G401 (cell line): Measurements from ENCODE around the gene PDE6B. TPM values are rescaled to one million over a fixed set of nuclear protein-coding genes. Genes with fewer than 3 reads are reported as not detected.

ENCODE experiments used
- DNase-seq: peaks from one replicate; pipeline ENCODE4 v3.0.0-alpha.2; 2015; ENCODE audit warnings: low spot score
- in situ Hi-C: cut with HindIII; loops from 2 replicates; pipeline ENCODE4 v1.10.0; 2016; ENCODE audit warnings: low sequenced_read_pairs, mixed read lengths
- total RNA-seq: library from RNA; depleted of rRNA; stranded (reverse); fragments of >200 nt; shearing (Covaris generic); gene quantifications from 2 replicates; pipeline ENCODE4 v1.2.3, GENCODE V29; 2014

Gene PDE6B
- total RNA-seq, 1 experiment from 2014 or later, result 1.0 TPM

DNA sequence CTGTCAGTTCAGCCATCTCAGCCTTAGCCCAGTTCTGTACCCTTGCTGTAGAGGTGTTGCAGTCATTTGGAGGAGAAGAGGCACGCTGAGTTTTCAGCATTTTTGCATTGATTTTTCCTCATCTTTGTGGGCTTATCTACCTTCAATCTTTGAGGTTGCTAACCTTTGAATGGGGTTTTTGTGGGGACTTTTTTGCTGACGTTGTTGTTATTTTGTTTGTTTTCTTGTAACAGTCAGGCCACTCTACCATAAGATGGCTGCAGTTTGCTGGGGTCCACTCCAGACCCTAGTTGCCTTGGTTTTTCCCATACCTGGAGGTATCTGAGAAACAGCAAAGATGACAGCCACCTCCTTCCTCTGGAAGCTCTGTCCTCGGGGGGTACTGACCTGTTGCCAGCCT, 26.4 kb upstream of the PDE6B start:
- in situ Hi-C loops, result no loop called here
- no peak for DNase-seq

DNA sequence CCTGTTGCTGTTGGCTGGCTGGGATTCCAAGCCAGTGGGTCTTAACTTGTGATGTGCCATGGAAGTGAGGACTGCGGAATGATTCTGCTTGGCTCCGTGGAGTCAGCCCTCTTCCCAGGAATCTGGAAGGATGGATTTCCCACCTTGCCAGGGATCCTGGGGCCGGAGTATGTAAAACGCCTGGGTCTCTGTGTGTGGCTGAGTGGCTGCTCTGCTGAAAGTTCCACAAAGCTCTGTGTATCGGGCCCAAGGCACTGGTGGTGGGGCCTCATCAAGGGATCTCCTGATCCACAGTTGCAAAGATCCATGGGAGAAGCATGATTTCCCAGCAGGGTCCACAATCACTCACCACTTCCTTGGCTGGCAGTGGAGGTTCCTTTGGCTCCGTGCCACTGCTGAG, 25.2 kb upstream of the PDE6B start:
- in situ Hi-C loops, result no loop called here
- DNase-seq, result no peak

DNA sequence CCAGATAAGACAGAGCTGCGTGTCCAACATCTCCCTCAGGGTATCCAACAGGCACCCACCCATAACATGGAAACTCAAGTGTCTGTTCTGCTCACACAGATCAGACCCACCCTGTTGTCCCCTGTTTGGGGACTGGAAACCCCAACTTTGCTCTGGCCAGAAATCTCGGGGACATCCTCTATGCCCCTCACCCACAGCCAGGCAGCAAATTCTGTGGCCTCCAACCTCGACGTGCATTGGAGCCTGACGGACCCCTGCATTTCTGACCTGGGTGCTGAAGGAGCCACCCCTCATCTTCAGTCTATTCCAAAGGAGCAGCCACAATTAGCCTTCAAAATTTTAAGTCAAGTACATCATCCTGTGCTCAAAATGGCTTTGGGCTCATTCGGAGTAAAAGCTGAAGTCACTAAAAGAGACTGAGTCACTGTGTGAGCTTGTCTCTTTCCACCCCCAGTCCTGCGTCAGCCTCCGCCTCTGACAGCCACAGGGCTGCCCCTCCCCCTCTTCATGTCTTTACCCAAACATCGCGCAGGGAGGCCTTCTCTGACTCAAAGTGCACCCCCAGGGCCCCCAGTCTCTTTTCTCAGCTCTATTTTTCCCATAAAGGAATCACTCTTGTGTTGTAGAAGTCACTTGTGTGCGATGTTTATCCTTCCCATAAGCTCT, 24.4 kb upstream of the PDE6B start:
- no peak for DNase-seq
- in situ Hi-C loops, result no loop called here

DNA sequence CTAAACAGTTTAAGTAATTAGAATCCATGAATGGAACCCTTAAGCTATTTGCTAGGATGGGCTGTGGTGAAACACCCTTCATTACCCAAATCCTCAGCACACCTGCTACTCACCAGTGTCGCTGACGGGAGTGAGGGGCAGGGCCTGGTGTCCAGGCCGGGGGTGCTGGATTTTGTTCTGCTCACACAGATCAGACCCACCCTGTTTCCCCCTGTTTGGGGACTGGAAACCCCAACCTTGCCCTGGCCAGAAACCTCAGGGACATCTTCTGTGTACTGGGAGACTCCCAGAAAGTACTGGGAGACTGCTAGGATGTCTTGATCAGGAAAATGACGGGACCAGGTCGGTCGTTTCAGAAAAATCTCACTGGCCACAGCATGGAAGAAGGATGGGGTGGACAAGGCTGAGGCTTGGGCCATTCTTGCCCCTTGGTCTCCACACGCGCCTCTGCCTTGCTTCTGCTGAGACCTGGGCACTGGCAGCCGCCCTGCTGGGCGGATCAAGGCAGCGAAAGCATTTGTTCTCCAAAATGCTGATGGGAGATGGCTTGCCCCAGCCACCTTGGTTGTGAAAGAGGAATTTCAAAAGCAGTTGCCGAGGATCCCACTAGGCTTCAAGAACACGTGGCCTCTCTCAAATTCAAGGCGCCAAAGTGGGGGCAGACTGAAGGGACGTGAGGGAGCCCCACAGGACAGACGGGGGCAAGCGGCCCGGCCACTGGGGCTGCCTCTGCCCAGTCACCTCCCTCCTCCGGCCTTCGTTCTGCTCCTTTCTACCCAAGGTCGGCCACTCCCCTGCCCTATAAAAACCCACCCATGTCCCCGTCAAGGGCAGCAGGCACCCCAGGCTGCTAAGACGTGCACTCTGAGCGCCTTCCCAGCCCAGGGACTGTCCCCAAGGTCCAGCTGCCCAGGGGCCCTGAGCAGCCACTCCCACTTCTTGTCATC, 23.5 kb upstream of the PDE6B start:
- in situ Hi-C loops, result no loop called here
- DNase-seq, result no peak

DNA sequence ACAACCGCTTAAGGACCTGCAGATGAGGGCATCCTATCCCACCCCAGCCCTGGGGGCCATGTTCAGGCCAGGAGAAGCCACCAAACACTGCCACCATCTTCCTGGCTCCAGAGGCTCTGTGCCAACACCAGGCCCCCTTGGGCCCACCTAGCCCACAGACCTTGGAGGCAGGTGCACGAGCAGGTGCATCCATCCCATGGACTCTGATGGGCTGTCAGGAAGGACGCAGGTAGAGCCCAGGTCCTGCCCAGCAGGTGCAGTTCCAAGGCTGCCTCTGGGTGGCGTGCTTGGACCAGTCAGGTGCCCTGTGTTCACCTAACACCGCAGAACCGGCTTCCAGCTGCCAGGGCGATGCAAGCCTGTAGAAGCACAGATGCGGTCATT, 22.8 kb upstream of the PDE6B start:
- in situ Hi-C loops, result no loop called here

DNA sequence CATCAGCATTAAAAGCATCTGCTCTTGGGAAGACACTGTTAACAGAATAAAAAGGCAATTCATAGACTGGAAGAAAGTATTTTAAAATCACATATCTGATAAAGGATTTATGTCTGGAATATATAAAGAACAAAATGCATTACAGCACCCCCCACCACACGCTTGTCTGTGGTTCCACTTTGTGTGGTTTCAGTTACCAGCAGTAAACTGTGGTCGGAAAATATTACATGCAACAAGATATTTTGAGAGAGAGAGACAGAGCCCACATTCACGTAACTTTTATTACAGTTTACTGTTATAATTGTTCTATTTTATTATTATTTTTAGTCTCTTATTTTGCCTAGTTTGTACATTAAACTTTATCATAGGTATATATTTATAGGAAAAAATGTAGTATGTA, 21.2 kb upstream of the PDE6B start:
- no peak for DNase-seq
- in situ Hi-C loops, result no loop called here

More for the DNA sequence above, 22.8 kb upstream of the PDE6B start:
- DNase-seq, result peak; percentile 73

DNA sequence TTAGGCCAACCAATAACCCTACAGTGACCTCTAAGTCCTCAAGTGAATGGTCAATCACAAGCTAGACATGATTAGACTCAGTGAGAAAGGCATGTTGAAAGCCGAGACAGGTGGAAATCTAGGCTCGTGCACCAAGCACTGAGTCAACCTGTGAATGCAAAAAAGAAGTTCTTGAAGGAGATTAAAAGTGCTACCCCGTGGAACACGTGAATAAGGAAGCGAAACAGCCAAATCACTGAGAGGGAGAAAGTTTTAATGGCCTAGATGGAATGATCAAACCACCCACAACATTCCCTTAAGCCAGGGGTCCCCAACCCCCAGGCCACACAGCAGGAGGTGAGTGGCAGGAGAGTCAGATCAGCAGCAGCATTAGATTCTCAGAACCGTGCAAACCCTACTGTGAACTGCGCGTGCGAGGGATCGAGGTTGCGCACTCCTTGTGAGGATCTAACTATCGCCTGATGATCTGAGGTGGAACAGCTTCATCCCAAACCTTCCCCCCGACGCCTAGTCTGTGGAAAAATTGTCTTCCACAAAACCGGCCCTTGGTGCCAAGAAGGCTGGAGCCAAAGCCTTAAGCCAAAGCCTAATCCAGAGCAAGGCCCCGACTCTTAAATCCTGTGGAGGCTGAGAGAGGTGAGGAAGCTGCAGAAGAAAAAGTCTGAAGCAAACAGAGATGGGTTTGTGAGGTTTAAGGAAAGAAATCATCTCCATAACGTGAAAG, 19.5 kb upstream of the PDE6B start:
- in situ Hi-C loops, result no loop called here

DNA sequence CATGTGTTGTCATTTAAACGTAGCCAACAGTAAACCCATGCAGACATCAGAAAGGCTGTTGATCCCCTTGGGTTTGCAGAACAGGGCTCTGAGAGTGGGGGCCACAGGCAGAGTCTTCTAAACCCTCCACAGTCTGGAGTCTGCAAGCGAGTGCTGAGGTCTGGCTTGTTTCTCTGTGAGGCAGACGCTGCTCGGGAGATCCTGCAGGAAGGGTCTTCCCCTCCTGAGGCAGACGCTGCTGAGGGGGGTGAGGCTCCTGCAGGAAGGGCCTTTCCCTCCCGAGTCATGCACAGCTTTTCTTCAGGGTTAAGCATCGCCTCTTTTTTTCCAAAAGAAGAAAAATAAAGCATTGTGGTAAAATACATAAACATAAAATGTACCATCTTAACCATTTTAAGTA, 17.1 kb upstream of the PDE6B start:
- in situ Hi-C loops, result no loop called here
- no peak for DNase-seq

More for the DNA sequence above, 19.5 kb upstream of the PDE6B start:
- DNase-seq, result no peak

DNA sequence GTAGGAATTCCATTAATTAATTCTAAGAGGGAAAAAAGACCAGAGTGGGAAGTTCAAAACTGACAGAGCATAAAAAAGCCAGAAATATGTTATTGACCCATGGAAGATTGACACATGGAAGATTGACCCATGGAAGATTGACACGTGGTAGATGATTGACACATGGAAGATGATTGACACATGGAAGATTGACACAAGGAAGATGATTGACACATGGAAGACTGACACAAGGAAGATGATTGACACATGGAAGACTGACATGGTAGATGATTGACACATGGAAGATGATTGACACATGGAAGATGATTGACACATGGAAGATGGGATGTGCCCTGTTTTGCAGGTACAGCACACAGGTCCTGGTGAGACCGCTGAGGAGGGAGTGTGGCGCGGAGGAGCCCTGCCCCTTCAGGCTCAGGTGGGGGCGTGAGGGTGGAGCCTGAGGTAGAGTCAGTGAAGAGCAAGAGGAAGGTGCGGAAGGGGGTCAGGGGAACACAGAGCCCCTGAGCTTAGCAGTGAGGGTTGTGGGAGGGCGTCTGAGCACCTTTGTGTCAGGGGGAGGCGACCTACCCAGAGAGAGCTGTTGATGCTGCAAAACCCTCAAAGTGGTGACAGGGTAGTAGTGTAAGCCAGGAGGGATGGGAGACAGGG, 15.8 kb upstream of the PDE6B start:
- DNase-seq, result no peak
- in situ Hi-C loops, result no loop called here

DNA sequence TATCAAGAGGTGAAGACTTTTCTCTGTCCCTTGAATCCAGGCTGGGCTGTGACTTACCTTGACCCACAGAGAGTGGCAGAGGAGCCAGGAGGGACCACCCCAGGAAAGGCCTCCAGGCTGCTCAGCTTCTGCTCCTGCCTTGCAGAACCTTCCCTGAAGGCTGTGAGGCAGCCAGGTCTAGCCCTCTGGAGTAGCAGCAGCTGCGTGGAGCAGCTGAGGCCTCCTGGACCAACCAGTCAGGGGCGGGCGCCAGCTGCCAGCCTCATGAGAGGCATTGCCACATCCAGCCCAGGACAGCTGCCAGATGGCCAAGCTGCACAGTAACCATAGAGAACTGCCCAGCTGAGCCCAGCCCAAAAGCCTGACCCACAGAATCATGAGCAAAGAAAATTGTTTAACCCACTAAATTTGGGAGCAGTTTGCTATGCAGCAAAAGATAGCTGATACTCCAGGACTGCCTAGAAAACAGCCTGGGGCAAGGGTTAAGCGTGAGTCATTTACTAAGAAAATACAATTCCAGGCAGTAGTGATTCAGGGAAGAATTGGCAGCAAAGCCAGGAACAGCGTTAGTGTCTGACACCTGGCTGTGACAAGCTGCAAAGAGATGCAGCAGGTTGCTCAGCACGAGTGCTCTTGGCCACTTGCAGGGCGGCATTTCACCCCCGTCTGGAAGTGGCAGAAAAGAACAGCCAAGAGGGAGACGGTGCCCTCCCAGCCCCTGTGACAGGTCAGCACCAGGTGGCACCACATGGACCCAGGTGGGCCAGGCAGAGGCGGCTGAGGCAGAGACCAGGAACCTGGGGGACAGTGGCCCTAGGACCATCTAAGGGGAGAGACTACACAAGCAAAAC, 14.7 kb upstream of the PDE6B start:
- in situ Hi-C loops, result no loop called here
- DNase-seq, result no peak

DNA sequence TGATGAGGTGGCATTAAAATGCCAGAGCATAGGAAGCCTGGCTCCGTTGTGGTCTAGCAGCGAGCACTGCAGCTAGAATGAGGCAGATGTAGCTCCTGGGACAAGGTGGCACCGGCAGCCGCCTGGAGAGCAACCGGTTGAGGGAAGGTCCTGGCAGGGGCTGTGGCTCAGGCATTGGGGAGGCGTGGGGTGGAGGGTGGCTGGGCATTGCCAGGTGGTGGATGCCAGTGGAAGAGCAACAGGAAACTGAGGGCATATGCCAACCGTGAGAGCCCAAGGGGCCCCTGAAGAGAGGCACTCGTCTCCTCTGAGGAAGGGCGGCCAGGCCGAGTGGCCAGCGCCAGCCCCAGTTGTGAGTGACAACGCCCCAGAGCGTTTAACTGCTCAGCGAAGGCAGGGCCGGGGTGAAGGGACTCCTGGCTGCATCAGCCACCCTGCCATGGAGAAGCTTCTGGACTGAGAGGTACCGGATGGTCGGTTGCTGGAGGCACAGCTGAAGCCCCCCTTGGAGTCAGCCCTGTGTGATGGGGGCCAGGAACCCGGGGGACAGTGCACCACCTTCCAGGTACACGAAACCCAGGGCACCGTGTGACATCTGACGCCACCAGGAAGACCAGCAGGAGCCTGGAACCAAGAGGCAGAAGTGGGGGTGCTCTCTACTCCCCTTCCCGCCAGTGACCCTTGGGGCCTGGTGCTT, 13.2 kb upstream of the PDE6B start:
- no peak for DNase-seq

DNA sequence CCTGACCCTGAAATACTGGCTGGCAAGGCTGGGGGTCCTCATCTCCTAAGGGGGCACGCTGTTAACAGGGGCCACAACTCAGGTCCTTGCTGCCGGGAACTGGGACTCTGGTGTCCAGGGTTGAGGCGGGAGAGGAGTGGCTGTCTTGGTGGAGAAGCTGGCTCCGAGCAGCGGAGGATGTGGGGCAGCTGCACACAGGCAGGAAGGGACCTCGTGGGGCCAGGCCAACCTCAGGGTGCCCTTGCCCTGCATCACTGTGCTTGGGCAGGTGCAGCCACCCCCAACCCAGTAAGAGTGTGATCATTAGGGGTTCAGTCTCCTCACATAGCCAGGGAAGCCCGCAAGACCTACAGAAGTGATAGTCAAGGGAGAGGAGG, 12.6 kb upstream of the PDE6B start:
- in situ Hi-C loops, result no loop called here
- DNase-seq, result no peak

More for the DNA sequence above, 13.2 kb upstream of the PDE6B start:
- in situ Hi-C loops, result no loop called here

DNA sequence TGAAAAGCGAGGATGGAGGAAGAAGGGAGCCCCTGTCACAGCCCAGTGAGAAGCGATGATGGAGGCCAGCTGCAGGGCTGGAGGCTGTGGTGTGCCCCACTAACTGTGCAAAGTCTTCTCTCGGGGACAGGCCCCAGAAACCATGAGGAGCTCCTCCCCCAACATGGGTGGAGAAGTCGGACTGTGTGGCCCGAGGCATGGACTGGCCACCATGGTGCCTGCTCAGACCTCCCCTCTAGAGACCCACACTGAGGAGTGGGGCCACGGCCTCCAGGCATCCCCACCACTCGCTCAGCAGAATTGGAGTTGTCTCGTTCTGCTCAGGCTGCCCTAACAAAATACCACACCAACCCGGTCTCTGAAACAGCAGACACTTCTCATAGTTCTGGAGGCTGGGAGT, 12.2 kb upstream of the PDE6B start:
- DNase-seq, result no peak

DNA sequence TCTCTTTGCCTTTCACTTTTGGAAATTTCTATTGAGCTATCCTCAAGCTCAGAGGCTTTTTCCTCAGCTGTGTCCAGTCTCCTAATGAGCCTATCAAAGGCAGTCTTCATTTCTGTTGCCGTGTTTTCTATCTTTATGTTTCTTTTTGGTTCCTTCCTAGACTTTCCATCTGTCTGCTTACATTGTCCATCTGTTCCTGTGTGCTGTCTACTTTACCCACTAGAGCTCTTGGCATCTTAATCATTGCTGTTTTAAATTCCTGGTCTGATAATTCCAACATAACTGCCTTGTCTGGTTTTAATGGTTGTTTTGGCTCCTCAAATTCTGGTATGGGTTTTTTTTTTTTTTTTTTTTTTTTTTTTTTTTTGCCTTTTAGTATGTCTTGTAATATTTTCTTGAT, 9.3 kb upstream of the PDE6B start:
- in situ Hi-C loops, result no loop called here
- no peak for DNase-seq

More for the DNA sequence above, 12.2 kb upstream of the PDE6B start:
- in situ Hi-C loops, result no loop called here

DNA sequence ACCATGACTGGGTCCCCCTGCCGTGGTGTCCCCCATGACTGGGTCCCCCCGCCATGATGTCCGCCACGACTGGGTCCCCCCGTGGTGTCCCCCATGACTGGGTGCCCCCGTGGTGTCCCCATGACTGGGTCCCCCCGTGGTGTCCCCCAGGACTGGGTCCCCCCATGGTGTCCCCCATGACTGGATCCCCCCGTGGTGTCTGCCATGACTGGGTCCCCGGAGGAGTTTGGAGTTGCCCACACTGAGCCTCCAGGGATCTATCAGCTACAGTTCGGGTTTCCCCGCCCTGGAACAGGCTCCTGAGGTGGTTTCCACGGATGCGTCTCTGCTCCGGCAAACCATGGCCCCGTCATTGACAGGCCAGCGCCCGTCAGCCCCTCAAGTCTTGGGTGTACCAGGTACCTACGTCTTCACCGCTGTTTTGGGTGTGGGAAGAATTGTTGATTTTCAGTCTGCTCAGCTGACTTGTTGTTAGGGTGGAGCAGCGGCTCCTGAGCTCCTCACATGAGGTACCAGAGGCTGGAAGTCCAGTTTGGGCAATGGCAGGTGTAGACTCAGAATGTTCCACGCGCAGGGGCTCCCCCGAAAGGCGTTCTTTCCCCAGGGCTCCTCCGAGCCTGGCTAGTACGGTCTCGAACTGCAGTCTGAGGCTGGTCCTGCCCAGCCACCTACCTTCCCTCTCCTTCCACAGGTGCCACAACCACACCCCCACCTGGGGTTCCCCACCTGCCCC, 8.3 kb upstream of the PDE6B start:
- no peak for DNase-seq
- in situ Hi-C loops, result no loop called here

DNA sequence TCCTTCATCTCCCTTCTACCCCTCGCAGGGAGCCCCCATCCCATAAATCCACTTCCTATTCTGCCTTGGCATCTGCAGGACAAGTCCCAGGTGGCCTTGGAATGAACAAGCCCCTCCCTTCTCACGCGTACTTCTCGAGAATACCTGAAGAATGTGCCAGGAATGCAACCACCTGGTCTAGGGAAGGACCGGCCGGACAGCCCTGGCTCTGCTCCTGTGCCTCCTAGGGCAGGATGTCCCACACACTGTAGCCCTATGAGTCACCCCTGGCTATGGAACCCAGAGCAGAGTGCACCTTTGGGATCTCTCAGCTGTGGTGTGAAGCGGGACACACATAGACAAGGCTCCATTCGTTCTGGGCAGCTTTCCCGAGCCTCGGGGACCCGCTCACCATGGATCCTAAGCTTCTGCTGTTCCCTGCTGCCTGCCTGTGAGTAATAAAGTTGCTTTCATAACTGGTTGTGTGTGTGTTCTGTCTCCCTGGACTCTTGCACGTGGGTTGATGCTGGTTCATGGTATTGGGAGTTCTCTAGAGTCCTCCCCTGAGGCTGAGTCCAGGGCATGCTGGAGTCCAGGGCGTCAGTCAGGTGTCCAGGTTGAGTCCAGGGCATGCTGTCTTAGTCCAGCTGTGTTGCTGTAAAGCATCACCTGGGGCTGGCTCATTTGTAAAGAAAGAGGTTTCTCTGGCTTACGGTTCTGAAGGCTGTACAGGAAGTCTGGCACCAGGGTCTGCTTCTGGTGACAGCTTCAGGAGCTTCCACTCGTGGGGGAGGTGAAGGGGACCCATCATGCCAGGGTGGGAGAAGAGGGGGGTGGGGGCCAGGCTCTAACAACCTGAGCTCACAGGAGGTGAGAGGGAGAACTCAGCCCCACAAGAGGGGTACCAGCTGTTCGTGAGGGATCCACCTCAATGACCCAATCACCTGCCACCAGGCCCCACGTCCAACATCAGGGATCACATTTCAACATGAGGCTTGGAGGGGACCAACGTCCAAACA, 7.4 kb upstream of the PDE6B start:
- no peak for DNase-seq
- in situ Hi-C loops, result no loop called here
